H1 (cell line): ENCODE data around the gene DMBX1.

Source experiments
- CBX5 ChIP-seq: fragments of 300-800, 300-1000 bp; sonication (generic); IDR thresholded peaks from 2 replicates; pipeline ENCODE4 v1.7.1; 2016; ENCODE audit warnings: antibody characterized with exemption, low read length, low read depth
- POLR2A ChIP-seq, 2 experiments: IDR thresholded peaks; 1 replicate in 1 of 2; 2 replicates in 1 of 2; pipeline ENCODE4 v1.6.1; 2011; ENCODE audit warnings: low read depth in 2 of 2, low read length in 2 of 2, mild to moderate bottlenecking in 2 of 2; ENCODE audit errors: control extremely low read depth in 1 of 2
- POLR2AphosphoS5 ChIP-seq: IDR thresholded peaks from 2 replicates; pipeline ENCODE4 v1.6.1; 2011; ENCODE audit warnings: low read depth, low read length
- TCF12 ChIP-seq: IDR thresholded peaks from 2 replicates; pipeline ENCODE4 v1.6.1; 2011; ENCODE audit warnings: low read depth, mild to moderate bottlenecking, low read length
- TF ChIP-seq, protein P1 (sequence below), 3 experiments: IDR thresholded peaks; 1 replicate in 2 of 3; 2 replicates in 1 of 3; pipeline versions ENCODE4 v1.5.1 to v1.6.1; 2011; ENCODE audit warnings: low read length in 3 of 3, mild to moderate bottlenecking in 3 of 3, inconsistent platforms in 2 of 3, low read depth in 1 of 3, moderate library complexity in 1 of 3; ENCODE audit not compliant: insufficient read depth in 1 of 3; ENCODE audit errors: control extremely low read depth in 1 of 3

DNA sequence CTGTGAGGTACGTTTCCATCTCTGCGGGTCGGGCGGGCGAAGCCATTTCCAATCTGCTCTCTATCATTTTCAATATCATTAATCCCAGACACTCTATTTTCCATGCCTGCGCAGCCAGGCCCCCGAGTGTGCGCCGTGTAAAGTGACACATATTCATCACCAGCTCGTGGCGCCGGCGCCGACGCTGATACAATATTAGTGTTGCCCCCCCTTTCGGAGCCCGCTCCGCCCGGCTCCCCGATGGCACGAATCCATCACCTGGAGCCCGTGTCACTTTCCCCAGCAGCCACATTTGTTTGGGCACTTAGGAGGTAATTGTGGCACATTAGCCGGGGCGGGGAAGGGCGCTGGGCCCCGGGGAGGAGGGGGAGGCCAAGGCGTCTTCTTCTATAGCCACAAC lies 33.7 kb upstream of the DMBX1 start:
- TF ChIP-seq POLR2A (IDR thresholded peaks at IDR 0.05; ENCODE audit: control extremely low read depth in 1 of 2, low read depth in 2 of 2, low read length in 2 of 2), result no peak
- TF ChIP-seq CBX5, result no peak
- TF ChIP-seq, protein P1, sequence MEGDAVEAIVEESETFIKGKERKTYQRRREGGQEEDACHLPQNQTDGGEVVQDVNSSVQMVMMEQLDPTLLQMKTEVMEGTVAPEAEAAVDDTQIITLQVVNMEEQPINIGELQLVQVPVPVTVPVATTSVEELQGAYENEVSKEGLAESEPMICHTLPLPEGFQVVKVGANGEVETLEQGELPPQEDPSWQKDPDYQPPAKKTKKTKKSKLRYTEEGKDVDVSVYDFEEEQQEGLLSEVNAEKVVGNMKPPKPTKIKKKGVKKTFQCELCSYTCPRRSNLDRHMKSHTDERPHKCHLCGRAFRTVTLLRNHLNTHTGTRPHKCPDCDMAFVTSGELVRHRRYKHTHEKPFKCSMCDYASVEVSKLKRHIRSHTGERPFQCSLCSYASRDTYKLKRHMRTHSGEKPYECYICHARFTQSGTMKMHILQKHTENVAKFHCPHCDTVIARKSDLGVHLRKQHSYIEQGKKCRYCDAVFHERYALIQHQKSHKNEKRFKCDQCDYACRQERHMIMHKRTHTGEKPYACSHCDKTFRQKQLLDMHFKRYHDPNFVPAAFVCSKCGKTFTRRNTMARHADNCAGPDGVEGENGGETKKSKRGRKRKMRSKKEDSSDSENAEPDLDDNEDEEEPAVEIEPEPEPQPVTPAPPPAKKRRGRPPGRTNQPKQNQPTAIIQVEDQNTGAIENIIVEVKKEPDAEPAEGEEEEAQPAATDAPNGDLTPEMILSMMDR (IDR thresholded peaks at IDR 0.05; ENCODE audit: control extremely low read depth in 1 of 3, insufficient read depth in 1 of 3, low read depth in 1 of 3, low read length in 3 of 3), result no peak
- TF ChIP-seq TCF12, result no peak
- TF ChIP-seq POLR2AphosphoS5, result no peak
